ENCODE data around the gene NKX2-1.

DNA sequence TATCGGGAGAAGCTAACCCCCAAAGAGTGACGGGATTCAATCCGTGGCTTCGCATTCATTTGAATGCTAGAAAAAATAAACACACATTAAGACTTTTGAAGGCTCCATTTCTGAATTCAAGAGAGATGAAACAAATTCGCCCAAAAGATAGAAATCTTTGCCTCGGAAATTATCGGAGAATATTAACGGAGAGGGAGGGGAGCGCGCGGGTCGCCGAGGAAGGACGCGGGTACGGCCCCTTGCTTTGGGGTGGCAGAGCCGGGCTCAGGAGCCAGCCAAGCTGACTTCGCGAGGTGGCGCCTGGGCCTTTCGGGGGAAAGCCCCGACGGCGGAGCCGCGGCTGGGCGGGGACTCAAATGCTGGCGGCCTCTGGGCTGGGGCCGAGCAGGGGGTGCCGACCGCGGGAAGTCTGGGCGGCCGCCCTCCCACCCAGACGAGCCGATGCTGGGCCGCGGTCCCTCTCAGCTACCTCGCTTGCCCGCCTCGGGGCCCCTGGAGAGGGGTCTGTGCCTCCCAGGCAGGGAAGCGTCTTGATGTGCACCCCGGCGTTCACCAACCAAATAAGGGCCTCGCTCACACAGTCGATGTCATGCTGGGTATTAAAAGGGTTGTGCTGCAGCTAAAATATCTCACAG is 14.7 kb downstream of the NKX2-1 start:
- TF ChIP-seq POLR2A (IDR thresholded peaks at IDR 0.05; ENCODE audit: low read depth, low read length) (no peak), EZH2 (IDR thresholded peaks at IDR 0.05; ENCODE audit: borderline replicate concordance, low read depth, low read length, severe bottlenecking) (peak; percentile 65), MAX (IDR thresholded peaks at IDR 0.05; ENCODE audit: insufficient read depth, insufficient read length) (no peak), POLR2AphosphoS5 (IDR thresholded peaks at IDR 0.05; ENCODE audit: insufficient read depth, low read depth, low read length) (no peak), GATA2 (IDR thresholded peaks at IDR 0.05; ENCODE audit: insufficient read depth, insufficient read length, low read depth, low read length) (no peak), JUN (IDR thresholded peaks at IDR 0.05; ENCODE audit: borderline replicate concordance, insufficient read depth, insufficient read length, low read depth) (no peak)
- TF ChIP-seq, protein P1, sequence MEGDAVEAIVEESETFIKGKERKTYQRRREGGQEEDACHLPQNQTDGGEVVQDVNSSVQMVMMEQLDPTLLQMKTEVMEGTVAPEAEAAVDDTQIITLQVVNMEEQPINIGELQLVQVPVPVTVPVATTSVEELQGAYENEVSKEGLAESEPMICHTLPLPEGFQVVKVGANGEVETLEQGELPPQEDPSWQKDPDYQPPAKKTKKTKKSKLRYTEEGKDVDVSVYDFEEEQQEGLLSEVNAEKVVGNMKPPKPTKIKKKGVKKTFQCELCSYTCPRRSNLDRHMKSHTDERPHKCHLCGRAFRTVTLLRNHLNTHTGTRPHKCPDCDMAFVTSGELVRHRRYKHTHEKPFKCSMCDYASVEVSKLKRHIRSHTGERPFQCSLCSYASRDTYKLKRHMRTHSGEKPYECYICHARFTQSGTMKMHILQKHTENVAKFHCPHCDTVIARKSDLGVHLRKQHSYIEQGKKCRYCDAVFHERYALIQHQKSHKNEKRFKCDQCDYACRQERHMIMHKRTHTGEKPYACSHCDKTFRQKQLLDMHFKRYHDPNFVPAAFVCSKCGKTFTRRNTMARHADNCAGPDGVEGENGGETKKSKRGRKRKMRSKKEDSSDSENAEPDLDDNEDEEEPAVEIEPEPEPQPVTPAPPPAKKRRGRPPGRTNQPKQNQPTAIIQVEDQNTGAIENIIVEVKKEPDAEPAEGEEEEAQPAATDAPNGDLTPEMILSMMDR (IDR thresholded peaks at IDR 0.05; ENCODE audit: extremely low read depth in 1 of 2, insufficient read depth in 1 of 2, low read depth in 1 of 2, low read length in 2 of 2) = no peak
